HepG2 (cell line): ENCODE data around the gene VCL. TPM values are rescaled to one million over a fixed set of nuclear protein-coding genes. Genes with fewer than 3 reads are reported as not detected.

Source experiments
- JUN ChIP-seq: sonication (generic); formaldehyde crosslinking; IDR thresholded peaks from 2 replicates; pipeline ENCODE4 v1.4.0; 2020; ENCODE audit warnings: mild to moderate bottlenecking, missing genetic modification reagents
- MED8 ChIP-seq: sonication (generic); formaldehyde crosslinking; IDR thresholded peaks from 2 replicates; pipeline ENCODE4 v1.8.1; 2023; ENCODE audit warnings: mild to moderate bottlenecking, missing genetic modification reagents; ENCODE audit not compliant: insufficient replicate concordance
- MYNN ChIP-seq: sonication (generic); formaldehyde crosslinking; IDR thresholded peaks from 2 replicates; pipeline ENCODE4 v1.4.0; 2020; ENCODE audit warnings: mild to moderate bottlenecking, low read depth, missing genetic modification reagents
- NFKB2 ChIP-seq: sonication (generic); formaldehyde crosslinking; IDR thresholded peaks from 2 replicates; pipeline ENCODE4 v1.4.0; 2020; ENCODE audit warnings: missing genetic modification reagents, borderline replicate concordance
- RAD51 ChIP-seq: fragments of 450-650 bp; IDR thresholded peaks from 2 replicates; pipeline ENCODE4 v1.6.1; 2016; ENCODE audit warnings: borderline replicate concordance
- SCMH1 ChIP-seq: sonication (generic); formaldehyde crosslinking; IDR thresholded peaks from 2 replicates; pipeline ENCODE4 v1.9.0; 2021; ENCODE audit warnings: missing genetic modification reagents, mild to moderate bottlenecking, borderline replicate concordance
- TCF7L2 ChIP-seq: IDR thresholded peaks from 2 replicates; pipeline ENCODE4 v1.6.1; 2011; ENCODE audit warnings: mild to moderate bottlenecking, low read depth, low read length, moderate library complexity
- TGIF2 ChIP-seq: IDR thresholded peaks from 2 replicates; pipeline ENCODE4 v1.6.1; 2016; ENCODE audit warnings: control low read depth, missing compliant biosample characterization
- ZBTB7A ChIP-seq: sonication (generic); formaldehyde crosslinking; IDR thresholded peaks from 2 replicates; pipeline ENCODE4 v1.8.0; 2022; ENCODE audit warnings: mild to moderate bottlenecking, missing genetic modification reagents
- ZNF30 ChIP-seq: sonication (generic); formaldehyde crosslinking; IDR thresholded peaks from 2 replicates; pipeline ENCODE4 v1.5.0; 2020; ENCODE audit warnings: mild to moderate bottlenecking, missing genetic modification reagents
- ZNF557 ChIP-seq: sonication (generic); formaldehyde crosslinking; IDR thresholded peaks from 2 replicates; pipeline ENCODE4 v1.4.0; 2020; ENCODE audit warnings: missing genetic modification reagents
- ZNF652 ChIP-seq: IDR thresholded peaks from 2 replicates; pipeline ENCODE4 v1.6.1; 2016; ENCODE audit warnings: low read depth, borderline replicate concordance
- ZNF773 ChIP-seq: sonication (generic); formaldehyde crosslinking; IDR thresholded peaks from 2 replicates; pipeline ENCODE4 v1.4.0; 2020; ENCODE audit warnings: missing genetic modification reagents, borderline replicate concordance
- ZNF775 ChIP-seq: sonication (generic); formaldehyde crosslinking; IDR thresholded peaks from 2 replicates; pipeline ENCODE4 v1.4.0; 2020; ENCODE audit warnings: missing genetic modification reagents, mild to moderate bottlenecking, moderate library complexity, borderline replicate concordance
- polyA plus RNA-seq, 8 experiments: library from polyadenylated mRNA; depleted of rRNA in 3 of 8; stranded (reverse) in 7 of 8; unstranded in 1 of 8; fragments of >200 nt; fragmentation: Illumina TruSeq in 4 of 8; extraction: Trizol in 4 of 8; gene quantifications; 2 replicates each; pipeline versions ENCODE4 v1.2.1 to v1.2.3, GENCODE V29; 2011 to 2016; ENCODE audit warnings: low read depth in 4 of 8, missing spikeins in 1 of 8, mixed read lengths in 1 of 8; ENCODE audit not compliant: insufficient read depth in 1 of 8
- total RNA-seq, 5 experiments: library from RNA; depleted of rRNA; stranded (reverse); fragments of >200 nt; fragmentation: Illumina TruSeq; extraction: Trizol; gene quantifications; 2 replicates each; pipeline ENCODE4 v1.2.3, GENCODE V29; 2016; ENCODE audit warnings: low read depth in 1 of 5
- TF ChIP-seq, protein P1 (sequence below): IDR thresholded peaks from 2 replicates; pipeline ENCODE4 v1.6.1; 2012; ENCODE audit warnings: low read length, improper control_type of control experiment
- TF ChIP-seq, protein P2 (sequence below): IDR thresholded peaks from 2 replicates; pipeline ENCODE4 v1.6.1; 2016; ENCODE audit warnings: missing genetic modification reagents, missing compliant biosample characterization
- TF ChIP-seq, protein P3 (sequence below): sonication (generic); formaldehyde crosslinking; IDR thresholded peaks from 2 replicates; pipeline ENCODE4 v1.4.0; 2020; ENCODE audit warnings: missing genetic modification reagents, borderline replicate concordance
- TF ChIP-seq, protein P4 (sequence below): sonication (generic); formaldehyde crosslinking; IDR thresholded peaks from 2 replicates; pipeline ENCODE4 v1.4.0; 2020; ENCODE audit warnings: missing genetic modification reagents, borderline replicate concordance

Gene VCL
- total and polyA plus RNA-seq, 2 of the 13 experiments (the other 11 are each of a cell fraction or from before 2014, with no cell fraction given), result 17.3 to 26.9 TPM

DNA sequence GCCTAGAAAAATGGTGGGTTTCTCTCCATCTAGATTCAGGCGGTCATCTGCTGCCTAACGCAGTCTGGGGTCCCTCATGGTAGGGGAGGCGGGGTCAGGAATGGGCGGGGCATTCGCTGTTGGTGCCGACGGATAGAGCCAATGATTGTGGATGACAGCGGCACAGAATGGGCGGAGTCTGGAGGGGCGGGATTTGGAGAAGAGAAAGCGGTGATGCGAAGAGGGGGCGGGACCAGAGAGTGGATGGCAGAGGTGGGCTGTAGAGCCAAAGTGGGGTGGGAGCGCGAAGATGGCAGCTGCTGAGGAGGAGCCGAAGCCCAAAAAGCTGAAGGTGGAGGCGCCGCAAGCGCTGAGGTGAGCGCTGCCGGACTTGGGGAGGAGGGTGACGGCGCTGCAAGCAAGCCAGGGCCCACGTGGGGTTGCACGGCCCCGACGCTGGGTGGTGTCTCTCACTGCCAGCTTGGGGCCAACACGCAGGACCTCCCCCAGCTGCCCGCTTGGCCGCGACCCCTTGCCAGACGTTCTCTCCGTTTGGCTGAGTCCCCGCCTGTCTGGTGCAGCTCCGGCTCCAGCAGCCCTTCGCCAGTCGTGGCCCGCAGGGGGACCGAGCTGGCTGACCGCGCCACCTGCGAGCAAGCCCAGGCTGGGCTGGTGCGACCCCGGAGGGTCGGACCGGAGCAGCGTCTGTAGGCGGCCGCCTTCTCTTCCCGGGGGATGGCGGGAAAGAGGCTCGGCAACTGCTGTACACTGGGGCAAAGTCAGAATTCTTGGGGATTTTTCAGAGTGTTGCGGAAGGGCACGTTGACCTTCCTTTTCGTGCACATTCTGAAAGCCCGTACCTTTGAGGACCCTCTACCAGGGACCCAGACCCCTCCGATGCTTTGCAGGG is 153.3 kb downstream of the VCL start, which contains the start of gene ADK (continued):
- TF ChIP-seq, protein P1, sequence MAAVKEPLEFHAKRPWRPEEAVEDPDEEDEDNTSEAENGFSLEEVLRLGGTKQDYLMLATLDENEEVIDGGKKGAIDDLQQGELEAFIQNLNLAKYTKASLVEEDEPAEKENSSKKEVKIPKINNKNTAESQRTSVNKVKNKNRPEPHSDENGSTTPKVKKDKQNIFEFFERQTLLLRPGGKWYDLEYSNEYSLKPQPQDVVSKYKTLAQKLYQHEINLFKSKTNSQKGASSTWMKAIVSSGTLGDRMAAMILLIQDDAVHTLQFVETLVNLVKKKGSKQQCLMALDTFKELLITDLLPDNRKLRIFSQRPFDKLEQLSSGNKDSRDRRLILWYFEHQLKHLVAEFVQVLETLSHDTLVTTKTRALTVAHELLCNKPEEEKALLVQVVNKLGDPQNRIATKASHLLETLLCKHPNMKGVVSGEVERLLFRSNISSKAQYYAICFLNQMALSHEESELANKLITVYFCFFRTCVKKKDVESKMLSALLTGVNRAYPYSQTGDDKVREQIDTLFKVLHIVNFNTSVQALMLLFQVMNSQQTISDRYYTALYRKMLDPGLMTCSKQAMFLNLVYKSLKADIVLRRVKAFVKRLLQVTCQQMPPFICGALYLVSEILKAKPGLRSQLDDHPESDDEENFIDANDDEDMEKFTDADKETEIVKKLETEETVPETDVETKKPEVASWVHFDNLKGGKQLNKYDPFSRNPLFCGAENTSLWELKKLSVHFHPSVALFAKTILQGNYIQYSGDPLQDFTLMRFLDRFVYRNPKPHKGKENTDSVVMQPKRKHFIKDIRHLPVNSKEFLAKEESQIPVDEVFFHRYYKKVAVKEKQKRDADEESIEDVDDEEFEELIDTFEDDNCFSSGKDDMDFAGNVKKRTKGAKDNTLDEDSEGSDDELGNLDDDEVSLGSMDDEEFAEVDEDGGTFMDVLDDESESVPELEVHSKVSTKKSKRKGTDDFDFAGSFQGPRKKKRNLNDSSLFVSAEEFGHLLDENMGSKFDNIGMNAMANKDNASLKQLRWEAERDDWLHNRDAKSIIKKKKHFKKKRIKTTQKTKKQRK, result no peak
- peak; percentile 51; the same call in 1 of the 2 replicates for TF ChIP-seq ZNF775 (CRISPR knock-in tag)
- TF ChIP-seq ZNF557 (CRISPR knock-in tag), result no peak
- TF ChIP-seq ZNF773 (CRISPR knock-in tag), result peak; percentile 36; the same call in 1 of the 2 replicates
- no peak for TF ChIP-seq RAD51
- TF ChIP-seq MYNN, result no peak
- TF ChIP-seq, protein P2, sequence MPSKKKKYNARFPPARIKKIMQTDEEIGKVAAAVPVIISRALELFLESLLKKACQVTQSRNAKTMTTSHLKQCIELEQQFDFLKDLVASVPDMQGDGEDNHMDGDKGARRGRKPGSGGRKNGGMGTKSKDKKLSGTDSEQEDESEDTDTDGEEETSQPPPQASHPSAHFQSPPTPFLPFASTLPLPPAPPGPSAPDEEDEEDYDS (CRISPR knock-in tag), result peak; percentile 91
- TF ChIP-seq SCMH1 (CRISPR knock-in tag), result no peak
- peak; percentile 56; the same call in 1 of the 2 replicates for TF ChIP-seq NFKB2 (CRISPR knock-in tag)
- TF ChIP-seq ZNF30, result no peak
- TF ChIP-seq, protein P3, sequence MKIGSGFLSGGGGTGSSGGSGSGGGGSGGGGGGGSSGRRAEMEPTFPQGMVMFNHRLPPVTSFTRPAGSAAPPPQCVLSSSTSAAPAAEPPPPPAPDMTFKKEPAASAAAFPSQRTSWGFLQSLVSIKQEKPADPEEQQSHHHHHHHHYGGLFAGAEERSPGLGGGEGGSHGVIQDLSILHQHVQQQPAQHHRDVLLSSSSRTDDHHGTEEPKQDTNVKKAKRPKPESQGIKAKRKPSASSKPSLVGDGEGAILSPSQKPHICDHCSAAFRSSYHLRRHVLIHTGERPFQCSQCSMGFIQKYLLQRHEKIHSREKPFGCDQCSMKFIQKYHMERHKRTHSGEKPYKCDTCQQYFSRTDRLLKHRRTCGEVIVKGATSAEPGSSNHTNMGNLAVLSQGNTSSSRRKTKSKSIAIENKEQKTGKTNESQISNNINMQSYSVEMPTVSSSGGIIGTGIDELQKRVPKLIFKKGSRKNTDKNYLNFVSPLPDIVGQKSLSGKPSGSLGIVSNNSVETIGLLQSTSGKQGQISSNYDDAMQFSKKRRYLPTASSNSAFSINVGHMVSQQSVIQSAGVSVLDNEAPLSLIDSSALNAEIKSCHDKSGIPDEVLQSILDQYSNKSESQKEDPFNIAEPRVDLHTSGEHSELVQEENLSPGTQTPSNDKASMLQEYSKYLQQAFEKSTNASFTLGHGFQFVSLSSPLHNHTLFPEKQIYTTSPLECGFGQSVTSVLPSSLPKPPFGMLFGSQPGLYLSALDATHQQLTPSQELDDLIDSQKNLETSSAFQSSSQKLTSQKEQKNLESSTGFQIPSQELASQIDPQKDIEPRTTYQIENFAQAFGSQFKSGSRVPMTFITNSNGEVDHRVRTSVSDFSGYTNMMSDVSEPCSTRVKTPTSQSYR (CRISPR knock-in tag), result no peak
- peak; percentile 11 for TF ChIP-seq TGIF2 (CRISPR knock-in tag)
- TF ChIP-seq ZNF652 (CRISPR knock-in tag), result no peak; the same call in 1 of the 2 replicates
- TF ChIP-seq, protein P4, sequence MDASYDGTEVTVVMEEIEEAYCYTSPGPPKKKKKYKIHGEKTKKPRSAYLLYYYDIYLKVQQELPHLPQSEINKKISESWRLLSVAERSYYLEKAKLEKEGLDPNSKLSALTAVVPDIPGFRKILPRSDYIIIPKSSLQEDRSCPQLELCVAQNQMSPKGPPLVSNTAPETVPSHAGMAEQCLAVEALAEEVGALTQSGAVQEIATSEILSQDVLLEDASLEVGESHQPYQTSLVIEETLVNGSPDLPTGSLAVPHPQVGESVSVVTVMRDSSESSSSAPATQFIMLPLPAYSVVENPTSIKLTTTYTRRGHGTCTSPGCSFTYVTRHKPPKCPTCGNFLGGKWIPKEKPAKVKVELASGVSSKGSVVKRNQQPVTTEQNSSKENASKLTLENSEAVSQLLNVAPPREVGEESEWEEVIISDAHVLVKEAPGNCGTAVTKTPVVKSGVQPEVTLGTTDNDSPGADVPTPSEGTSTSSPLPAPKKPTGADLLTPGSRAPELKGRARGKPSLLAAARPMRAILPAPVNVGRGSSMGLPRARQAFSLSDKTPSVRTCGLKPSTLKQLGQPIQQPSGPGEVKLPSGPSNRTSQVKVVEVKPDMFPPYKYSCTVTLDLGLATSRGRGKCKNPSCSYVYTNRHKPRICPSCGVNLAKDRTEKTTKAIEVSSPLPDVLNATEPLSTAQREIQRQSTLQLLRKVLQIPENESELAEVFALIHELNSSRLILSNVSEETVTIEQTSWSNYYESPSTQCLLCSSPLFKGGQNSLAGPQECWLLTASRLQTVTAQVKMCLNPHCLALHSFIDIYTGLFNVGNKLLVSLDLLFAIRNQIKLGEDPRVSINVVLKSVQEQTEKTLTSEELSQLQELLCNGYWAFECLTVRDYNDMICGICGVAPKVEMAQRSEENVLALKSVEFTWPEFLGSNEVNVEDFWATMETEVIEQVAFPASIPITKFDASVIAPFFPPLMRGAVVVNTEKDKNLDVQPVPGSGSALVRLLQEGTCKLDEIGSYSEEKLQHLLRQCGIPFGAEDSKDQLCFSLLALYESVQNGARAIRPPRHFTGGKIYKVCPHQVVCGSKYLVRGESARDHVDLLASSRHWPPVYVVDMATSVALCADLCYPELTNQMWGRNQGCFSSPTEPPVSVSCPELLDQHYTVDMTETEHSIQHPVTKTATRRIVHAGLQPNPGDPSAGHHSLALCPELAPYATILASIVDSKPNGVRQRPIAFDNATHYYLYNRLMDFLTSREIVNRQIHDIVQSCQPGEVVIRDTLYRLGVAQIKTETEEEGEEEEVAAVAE (CRISPR knock-in tag), result no peak
- peak; percentile 18; the same call in 1 of the 2 replicates for TF ChIP-seq JUN
- peak; percentile 94; the same call in 1 of the 2 replicates for TF ChIP-seq ZBTB7A (CRISPR knock-in tag)
- no peak for TF ChIP-seq TCF7L2
- no peak for TF ChIP-seq MED8 (CRISPR knock-in tag)
